Measurements from ENCODE around the gene ZFC3H1.

DNA sequence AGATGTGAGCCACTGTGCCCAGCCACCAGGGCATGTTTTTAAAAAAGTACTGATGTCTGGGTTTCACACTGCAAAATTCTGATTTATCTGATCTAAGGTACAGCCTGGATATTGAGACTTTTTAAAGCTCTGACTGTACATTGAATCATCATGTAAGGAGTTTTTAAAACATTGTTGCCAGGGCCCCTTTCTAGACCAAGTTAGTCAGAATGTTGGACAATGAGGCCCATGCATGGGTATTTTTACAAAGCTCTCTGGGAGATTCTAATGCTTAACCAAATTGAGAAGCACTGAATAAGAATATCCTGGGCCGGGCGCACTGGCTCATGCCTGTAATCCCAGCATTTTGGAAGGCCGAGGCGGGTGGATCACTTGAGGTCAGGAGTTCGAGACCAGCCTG lies 38.9 kb upstream of the ZFC3H1 start:
- TF ChIP-seq, protein P1, sequence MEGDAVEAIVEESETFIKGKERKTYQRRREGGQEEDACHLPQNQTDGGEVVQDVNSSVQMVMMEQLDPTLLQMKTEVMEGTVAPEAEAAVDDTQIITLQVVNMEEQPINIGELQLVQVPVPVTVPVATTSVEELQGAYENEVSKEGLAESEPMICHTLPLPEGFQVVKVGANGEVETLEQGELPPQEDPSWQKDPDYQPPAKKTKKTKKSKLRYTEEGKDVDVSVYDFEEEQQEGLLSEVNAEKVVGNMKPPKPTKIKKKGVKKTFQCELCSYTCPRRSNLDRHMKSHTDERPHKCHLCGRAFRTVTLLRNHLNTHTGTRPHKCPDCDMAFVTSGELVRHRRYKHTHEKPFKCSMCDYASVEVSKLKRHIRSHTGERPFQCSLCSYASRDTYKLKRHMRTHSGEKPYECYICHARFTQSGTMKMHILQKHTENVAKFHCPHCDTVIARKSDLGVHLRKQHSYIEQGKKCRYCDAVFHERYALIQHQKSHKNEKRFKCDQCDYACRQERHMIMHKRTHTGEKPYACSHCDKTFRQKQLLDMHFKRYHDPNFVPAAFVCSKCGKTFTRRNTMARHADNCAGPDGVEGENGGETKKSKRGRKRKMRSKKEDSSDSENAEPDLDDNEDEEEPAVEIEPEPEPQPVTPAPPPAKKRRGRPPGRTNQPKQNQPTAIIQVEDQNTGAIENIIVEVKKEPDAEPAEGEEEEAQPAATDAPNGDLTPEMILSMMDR (IDR thresholded peaks at IDR 0.05; ENCODE audit: insufficient read depth, low read depth, low read length), result no peak
- no peak for TF ChIP-seq EZH2 (IDR thresholded peaks at IDR 0.05; ENCODE audit: insufficient read depth, low read length)
